PFSK-1 (cell line): ENCODE data around the gene LAMC3.

Experiments used
- FOXP2 ChIP-seq: optimal IDR thresholded peaks from 2 replicates; pipeline ENCODE3; 2011; ENCODE audit warnings: borderline replicate concordance, control low read depth, inconsistent platforms; ENCODE audit not compliant: insufficient read depth; ENCODE audit errors: extremely low read length, extremely low read depth
- POLR2AphosphoS5 ChIP-seq: IDR thresholded peaks from 2 replicates; pipeline ENCODE4 v1.6.1; 2012; ENCODE audit warnings: low read depth, mild to moderate bottlenecking, control low read depth, low read length, moderate library complexity
- REST ChIP-seq, 2 experiments: IDR thresholded peaks; 2 replicates each; pipeline versions ENCODE4 v1.6.1 to v1.8.0; 2011 to 2012; ENCODE audit warnings: low read depth in 2 of 2, low read length in 2 of 2, control low read depth in 1 of 2, inconsistent platforms in 1 of 2, mild to moderate bottlenecking in 1 of 2, moderate library complexity in 1 of 2; ENCODE audit not compliant: insufficient read depth in 1 of 2
- SIN3A ChIP-seq: IDR thresholded peaks from 2 replicates; pipeline ENCODE4 v1.6.1; 2012; ENCODE audit warnings: mild to moderate bottlenecking, low read length, moderate library complexity, borderline replicate concordance; ENCODE audit not compliant: insufficient read depth
- TAF1 ChIP-seq: IDR thresholded peaks from 2 replicates; pipeline ENCODE4 v1.6.1; 2012; ENCODE audit warnings: low read length, control low read depth, borderline replicate concordance; ENCODE audit not compliant: insufficient read depth

Gene LAMC3

GRCh38 chr9:130984521-130984920 is 24.5 kb upstream of the LAMC3 start:
- TF ChIP-seq TAF1, result no peak
- TF ChIP-seq POLR2AphosphoS5, result no peak
- no peak for TF ChIP-seq FOXP2
- TF ChIP-seq SIN3A, result no peak
- TF ChIP-seq REST (IDR thresholded peaks at IDR 0.05; ENCODE audit: insufficient read depth in 1 of 2, low read depth in 2 of 2, low read length in 2 of 2), result no peak

- TF ChIP-seq SIN3A, result no peak
- no peak for TF ChIP-seq TAF1
- no peak for TF ChIP-seq FOXP2
- TF ChIP-seq REST (IDR thresholded peaks at IDR 0.05; ENCODE audit: insufficient read depth in 1 of 2, low read depth in 2 of 2, low read length in 2 of 2), result no peak
- TF ChIP-seq POLR2AphosphoS5, result no peak
These were observed 23.9 kb upstream of the LAMC3 start for GRCh38 chr9:130985029-130985428.

- TF ChIP-seq SIN3A (no peak), TAF1 (no peak), FOXP2 (no peak), POLR2AphosphoS5 (no peak), REST (IDR thresholded peaks at IDR 0.05; ENCODE audit: insufficient read depth in 1 of 2, low read depth in 2 of 2, low read length in 2 of 2) (no peak)
These were observed 23.3 kb upstream of the LAMC3 start for GRCh38 chr9:130985606-130986162.

GRCh38 chr9:130986356-130986965 is 22.5 kb upstream of the LAMC3 start:
- TF ChIP-seq REST (IDR thresholded peaks at IDR 0.05; ENCODE audit: insufficient read depth in 1 of 2, low read depth in 2 of 2, low read length in 2 of 2) (no peak), POLR2AphosphoS5 (no peak), FOXP2 (no peak)

- TF ChIP-seq SIN3A (no peak), REST (IDR thresholded peaks at IDR 0.05; ENCODE audit: insufficient read depth in 1 of 2, low read depth in 2 of 2, low read length in 2 of 2) (no peak), FOXP2 (no peak), TAF1 (no peak), POLR2AphosphoS5 (no peak)
These were observed 21.9 kb upstream of the LAMC3 start for GRCh38 chr9:130987054-130987453.
